ENCODE data around the gene SCARB2.

GRCh38 chr4:76251441-76252270 lies 38.0 kb upstream of the SCARB2 start, which contains the start of gene FAM47E:
- TF ChIP-seq EZH2 (IDR thresholded peaks at IDR 0.05; ENCODE audit: insufficient read depth, low read length), result peak; percentile 45
- no peak for TF ChIP-seq CTCF (IDR thresholded peaks at IDR 0.05; ENCODE audit: insufficient read depth, low read depth, low read length)
